ENCODE measurements around the gene MMD2.

The MMD2 gene

GRCh38 chr7:4889682-4890081 lies 69.3 kb downstream of the MMD2 start:
- Histone ChIP-seq H4K20me1 (ENCODE audit: insufficient read depth, low read length, poor library complexity, severe bottlenecking) (no peaks in the 10 kb centered on the region), H3K27me3 (ENCODE audit: insufficient read depth, low read length, poor library complexity, severe bottlenecking) (no peaks in the 10 kb centered on the region), H3K9ac (ENCODE audit: low read depth, low read length, poor library complexity, severe bottlenecking) (no peak overlapping the region), H3K79me2 (ENCODE audit: insufficient read depth, low read length) (no peaks in the 10 kb centered on the region), H3K9me3 (ENCODE audit: insufficient read depth, low read depth, low read length) (no peaks in the 10 kb centered on the region), H3K4me2 (ENCODE audit: low read depth, low read length, poor library complexity, severe bottlenecking) (no peak overlapping the region), H2AFZ (ENCODE audit: low read length) (no peak overlapping the region), H3F3A (ENCODE audit: low read depth) (no peaks in the 10 kb centered on the region), H3K4me1 (ENCODE audit: insufficient read depth, low read length, poor library complexity, severe bottlenecking) (no peaks in the 10 kb centered on the region), H3K4me3 (ENCODE audit: low read length, poor library complexity, severe bottlenecking) (no peak overlapping the region), H3K36me3 (ENCODE audit: insufficient read depth, low read length) (no peaks in the 10 kb centered on the region), H3K9me2 (replicated peaks; ENCODE audit: low read depth, low read length) (no peaks in the 10 kb centered on the region)
- TF ChIP-seq EZH2phosphoT487 (IDR thresholded peaks at IDR 0.05; ENCODE audit: borderline replicate concordance) (no peak), CTCF (conservative IDR thresholded peaks at IDR 0.05; ENCODE audit: low read length) (no peak)

GRCh38 chr7:4888161-4888560 lies 70.8 kb downstream of the MMD2 start:
- no peaks in the 10 kb centered on the region for H3K36me3 ChIP-seq (ENCODE audit: insufficient read depth, low read length)
- H3K27me3 ChIP-seq (ENCODE audit: insufficient read depth, low read length, poor library complexity, severe bottlenecking) = no peaks in the 10 kb centered on the region
- no peaks in the 10 kb centered on the region for H3F3A ChIP-seq (ENCODE audit: low read depth)
- TF ChIP-seq EZH2phosphoT487 (IDR thresholded peaks at IDR 0.05; ENCODE audit: borderline replicate concordance) = no peak
- TF ChIP-seq CTCF (conservative IDR thresholded peaks at IDR 0.05; ENCODE audit: low read length) = no peak
- no peak overlapping the region for H3K4me2 ChIP-seq (ENCODE audit: low read depth, low read length, poor library complexity, severe bottlenecking)
- no peaks in the 10 kb centered on the region for H4K20me1 ChIP-seq (ENCODE audit: insufficient read depth, low read length, poor library complexity, severe bottlenecking)
- H3K4me3 ChIP-seq (ENCODE audit: low read length, poor library complexity, severe bottlenecking) = no peak overlapping the region
- H3K9me2 ChIP-seq (replicated peaks; ENCODE audit: low read depth, low read length) = no peaks in the 10 kb centered on the region
- H2AFZ ChIP-seq (ENCODE audit: low read length) = no peak overlapping the region
- no peaks in the 10 kb centered on the region for H3K79me2 ChIP-seq (ENCODE audit: insufficient read depth, low read length)
- H3K9ac ChIP-seq (ENCODE audit: low read depth, low read length, poor library complexity, severe bottlenecking) = no peak overlapping the region
- no peaks in the 10 kb centered on the region for H3K9me3 ChIP-seq (ENCODE audit: insufficient read depth, low read depth, low read length)
- H3K4me1 ChIP-seq (ENCODE audit: insufficient read depth, low read length, poor library complexity, severe bottlenecking) = no peaks in the 10 kb centered on the region

- Histone ChIP-seq H3K9me2 (replicated peaks; ENCODE audit: low read depth, low read length) (no peaks in the 10 kb centered on the region), H4K20me1 (ENCODE audit: insufficient read depth, low read length, poor library complexity, severe bottlenecking) (no peaks in the 10 kb centered on the region), H3K4me3 (ENCODE audit: low read length, poor library complexity, severe bottlenecking) (no peak overlapping the region), H3K27me3 (ENCODE audit: insufficient read depth, low read length, poor library complexity, severe bottlenecking) (no peaks in the 10 kb centered on the region), H3K36me3 (ENCODE audit: insufficient read depth, low read length) (no peaks in the 10 kb centered on the region), H3K4me2 (ENCODE audit: low read depth, low read length, poor library complexity, severe bottlenecking) (no peak overlapping the region), H3K9me3 (ENCODE audit: insufficient read depth, low read depth, low read length) (no peaks in the 10 kb centered on the region), H3K9ac (ENCODE audit: low read depth, low read length, poor library complexity, severe bottlenecking) (no peak overlapping the region), H3K79me2 (ENCODE audit: insufficient read depth, low read length) (no peaks in the 10 kb centered on the region), H2AFZ (ENCODE audit: low read length) (no peak overlapping the region), H3F3A (ENCODE audit: low read depth) (no peaks in the 10 kb centered on the region), H3K4me1 (ENCODE audit: insufficient read depth, low read length, poor library complexity, severe bottlenecking) (no peaks in the 10 kb centered on the region)
- TF ChIP-seq EZH2phosphoT487 (IDR thresholded peaks at IDR 0.05; ENCODE audit: borderline replicate concordance) (no peak), CTCF (conservative IDR thresholded peaks at IDR 0.05; ENCODE audit: low read length) (no peak)
These were observed 72.3 kb downstream of the MMD2 start for GRCh38 chr7:4886671-4887070.

All from Loucy (cell line).